HG03521 (cell line): ENCODE measurements around the gene XRCC3.

ENCODE experiments used
- ATAC-seq: cut with Tn5 transposase; IDR thresholded peaks from one replicate; pipeline ENCODE4 v1.9.1; 2021; ENCODE audit warnings: mild to moderate bottlenecking, moderate library complexity; ENCODE audit not compliant: unreplicated experiment

Gene XRCC3

DNA sequence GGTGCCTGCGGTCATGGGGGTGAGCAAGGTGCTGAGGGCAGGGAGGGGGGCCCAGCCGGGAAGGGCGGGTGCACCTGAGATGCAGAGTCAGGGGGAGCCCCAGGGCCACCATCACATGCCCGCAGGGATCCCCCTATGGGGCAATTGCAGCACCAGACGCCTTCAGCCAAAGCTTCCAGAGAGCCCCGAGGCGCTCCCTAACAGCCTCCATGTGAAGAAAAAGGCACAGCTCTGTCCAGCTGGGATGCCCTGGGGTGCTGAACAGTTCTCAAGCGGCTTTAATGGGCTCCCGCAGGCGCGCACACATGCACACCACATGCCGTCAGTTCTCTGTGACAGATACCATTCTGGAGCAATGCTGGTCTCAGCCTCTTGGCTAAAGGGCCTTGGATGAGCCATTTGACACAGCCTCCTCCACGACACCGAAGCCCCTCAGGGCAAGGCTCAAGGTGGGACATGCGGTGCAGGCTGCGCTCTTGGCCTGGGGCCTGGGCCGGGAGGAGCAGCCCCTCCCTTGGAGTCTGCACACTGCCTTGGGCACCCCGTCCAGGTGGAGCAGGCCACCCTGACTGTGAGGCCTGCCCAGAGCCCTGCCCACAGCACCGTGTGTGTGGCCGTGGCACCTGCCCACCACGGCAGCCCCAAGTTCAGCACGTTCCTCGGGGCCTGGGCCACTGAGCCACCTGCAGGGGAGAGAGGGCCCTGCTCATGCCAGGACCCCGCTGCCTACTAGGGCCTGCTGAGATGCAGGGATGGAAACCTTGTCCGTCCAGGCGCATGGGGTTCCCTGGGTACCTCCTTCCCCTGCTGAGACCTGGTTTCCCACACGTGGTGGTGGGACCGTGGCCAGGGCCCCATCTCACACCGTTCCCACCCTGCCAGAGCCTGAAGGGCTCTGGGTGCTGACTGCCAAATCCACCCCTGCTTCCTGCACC lies 7.7 kb downstream of the XRCC3 start:
- no peak for ATAC-seq

DNA sequence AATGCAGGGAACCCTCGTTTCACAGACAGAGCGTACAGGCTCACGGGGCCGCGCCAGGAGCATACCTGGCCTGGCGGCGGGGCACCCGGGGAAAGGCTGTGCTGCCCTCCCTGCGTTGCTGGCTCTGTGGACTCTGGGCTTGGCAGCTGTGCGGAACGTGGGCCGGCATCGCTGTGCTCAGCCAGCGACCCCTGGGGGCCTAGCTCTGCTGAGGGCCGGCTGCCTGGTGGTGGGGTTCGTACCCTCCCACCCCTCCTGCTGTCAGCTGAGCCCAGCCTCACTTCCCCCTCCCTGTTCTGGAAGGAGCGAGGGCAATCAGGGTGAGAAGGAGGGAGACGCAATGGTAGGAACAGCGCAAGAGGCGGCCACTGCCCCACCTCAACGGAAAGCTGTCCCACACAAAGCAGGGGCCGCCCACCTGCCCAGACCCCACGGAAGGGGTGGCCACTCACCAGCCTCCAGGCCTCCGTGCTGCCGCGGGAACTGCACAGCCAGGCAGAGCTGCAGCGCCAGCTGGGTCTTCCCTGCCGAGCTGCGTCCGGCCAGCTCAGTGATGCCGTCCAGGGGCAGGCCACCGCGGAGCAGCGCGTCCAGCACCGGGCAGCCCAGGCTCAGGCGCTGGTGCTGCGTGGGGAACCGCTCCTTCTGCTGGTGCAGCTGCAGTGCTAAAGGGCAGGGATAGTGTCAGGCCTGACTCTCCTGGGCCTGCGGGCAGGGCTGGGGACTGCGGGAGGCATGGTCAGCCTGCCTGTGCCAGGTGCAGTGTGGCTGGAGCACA lies 8.5 kb downstream of the XRCC3 start:
- no peak for ATAC-seq

DNA sequence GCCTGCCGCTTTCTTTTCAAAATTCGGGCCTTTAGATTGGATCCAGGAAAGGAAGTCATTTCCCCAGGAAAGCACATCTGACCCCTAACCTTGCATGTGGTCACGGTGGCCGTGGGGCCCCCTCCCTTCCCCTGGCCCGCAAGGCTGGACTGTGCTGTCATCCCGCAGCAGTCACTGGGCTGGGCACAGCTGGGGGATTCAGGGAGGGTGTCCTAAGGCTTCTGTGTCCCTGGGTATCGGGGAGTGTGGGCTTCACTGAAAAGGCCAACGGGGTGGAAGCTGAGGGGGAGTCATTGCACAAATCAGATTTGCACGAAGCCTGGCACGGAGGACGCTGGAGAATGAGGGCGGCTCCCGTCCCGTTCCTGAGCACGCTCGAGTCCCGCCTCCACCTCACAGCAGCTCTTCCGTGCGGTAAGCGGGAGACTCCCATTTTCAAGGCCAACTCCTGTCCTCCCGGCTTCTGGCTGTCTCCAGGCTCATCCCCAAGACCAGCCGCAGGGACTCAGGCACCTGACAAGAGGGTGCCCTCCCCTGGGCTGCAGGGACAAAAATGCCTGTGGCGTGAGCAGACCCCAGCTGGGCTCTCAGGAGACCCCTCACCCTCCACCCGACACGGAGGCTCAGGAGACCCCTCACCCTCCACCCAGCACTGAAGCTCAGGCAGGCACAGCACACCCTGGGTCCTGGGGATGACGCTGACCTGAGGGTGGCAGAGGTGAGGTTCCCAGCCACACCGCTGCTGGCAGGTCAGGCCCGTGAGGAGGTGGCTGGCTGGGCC lies 9.6 kb downstream of the XRCC3 start:
- ATAC-seq: no peak

DNA sequence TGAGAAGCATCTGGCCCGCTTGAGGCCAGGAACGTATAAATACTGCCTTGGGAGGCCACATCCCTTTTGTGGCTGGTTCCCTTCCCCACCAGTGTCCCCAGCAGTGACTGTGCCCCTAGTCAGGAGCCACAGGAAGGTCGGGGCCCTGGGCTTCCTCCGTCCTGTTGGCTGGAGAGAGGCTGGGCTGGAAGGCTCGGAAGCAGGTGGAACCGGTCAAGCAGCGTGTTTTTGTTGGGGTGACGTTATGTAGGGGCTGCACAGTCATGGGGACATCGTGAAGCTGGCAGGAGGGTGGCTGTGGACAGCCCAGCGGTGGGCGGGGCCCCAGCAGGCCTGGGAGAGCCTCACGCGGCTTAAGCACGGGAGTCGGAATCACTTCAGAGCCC lies 10.1 kb downstream of the XRCC3 start:
- ATAC-seq: no peak

DNA sequence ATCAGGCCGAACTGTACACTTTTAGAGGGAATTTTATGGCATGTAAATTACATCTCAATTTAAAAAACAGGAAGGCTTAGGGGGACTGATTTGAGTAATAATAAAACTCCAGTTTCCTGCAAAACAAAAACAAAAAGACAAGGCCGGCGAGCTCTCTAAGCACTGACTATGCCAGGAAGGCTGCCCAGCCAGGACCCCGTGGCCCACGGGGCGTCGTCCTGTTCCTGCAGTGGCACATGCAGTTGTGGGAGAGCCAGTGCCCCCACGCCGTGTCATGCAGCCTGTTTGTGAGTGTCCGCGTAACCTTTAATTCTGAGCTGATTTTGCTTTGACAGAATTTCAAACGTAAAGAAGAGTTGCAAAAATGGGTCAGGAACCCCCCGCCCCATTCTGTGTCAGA lies 10.5 kb downstream of the XRCC3 start:
- no peak for ATAC-seq

DNA sequence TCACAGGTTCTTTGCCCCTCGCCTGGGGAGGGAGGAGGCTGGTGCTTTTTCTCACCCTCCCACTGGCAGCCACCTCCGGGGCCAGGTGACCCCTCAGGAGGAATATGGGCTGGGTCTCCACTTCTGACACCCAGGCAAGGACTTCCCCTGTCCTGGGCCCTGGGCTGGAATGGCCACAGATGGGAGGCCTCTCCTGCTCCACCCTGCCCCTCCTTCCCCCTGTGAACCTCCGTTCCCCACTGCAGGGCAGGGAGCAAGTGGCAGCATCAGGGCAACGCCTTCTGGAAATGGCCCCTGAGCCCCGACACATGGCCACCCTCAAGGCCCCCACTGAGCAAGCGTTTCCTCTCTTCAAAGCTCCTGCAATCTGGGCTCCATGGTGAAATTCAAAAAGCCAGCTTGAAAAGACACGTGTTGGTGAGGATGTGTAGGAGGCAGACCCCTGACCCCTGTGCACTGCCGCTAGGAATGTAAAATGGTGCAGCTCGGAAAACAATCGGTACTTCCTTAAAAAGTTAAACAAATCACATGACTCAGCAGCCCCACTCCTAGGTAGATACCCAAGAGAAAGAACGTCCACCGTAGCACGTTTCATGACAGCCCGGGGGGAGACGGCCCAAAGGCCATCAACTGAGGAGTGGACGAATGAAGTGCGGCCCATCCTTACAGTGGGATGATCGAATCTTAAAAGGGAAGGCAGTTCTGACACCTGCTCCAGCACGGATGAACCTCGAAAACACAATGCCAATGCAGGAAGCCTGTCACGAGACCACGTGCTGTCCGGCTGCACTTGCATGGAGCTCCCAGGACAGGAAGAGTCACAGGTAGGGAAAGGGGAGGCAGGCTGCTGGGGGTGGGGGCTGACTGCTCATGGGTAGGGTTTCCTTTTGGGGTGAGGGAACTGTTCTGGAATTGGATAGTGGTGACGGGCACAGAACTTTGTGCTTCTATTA lies 11.5 kb downstream of the XRCC3 start:
- ATAC-seq: no peak

DNA sequence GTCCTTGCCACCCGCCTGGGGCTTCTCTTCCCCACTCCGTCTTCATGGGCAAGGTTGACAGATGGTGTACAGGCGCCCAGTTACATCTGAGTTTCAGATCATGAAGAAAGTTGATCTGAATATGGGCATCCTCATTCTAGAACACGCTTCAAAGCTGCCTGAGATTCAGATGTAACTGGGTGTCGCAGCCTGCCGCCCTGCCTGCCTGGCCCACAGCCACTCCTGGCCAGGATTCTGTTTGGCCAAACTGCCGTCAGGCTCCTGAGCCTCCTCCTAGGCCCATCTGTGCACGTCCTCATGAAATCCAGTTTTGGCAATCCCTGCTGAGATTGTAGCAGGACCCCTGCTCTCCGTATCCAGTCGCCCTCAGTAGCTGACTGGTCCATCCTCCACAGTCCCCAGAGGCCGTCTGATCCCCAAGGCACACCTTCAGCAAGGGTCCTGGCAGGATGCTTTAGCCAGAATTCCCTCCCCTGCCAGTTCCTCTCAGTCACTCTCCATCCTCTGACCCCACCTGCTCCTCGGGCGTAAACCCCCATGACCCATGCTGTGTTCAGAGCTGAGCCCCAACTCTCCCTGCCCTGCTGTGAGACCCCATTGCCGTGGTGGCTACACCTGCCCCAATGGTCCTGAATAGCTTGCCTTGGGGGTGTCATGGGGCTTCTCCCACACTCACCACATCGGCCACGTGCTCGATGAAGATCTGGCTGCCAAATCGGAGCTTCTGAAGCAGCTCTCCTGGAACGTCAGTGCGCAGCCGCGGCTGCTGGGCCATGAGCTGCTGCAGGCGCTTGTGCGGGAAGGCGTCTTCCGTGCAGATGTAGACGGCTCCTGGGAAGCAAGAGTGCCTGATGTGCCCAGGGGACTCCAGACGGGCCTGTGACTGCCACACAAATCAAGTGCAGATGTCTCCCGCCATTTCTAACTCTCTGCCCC lies 12.5 kb downstream of the XRCC3 start:
- ATAC-seq: no peak

DNA sequence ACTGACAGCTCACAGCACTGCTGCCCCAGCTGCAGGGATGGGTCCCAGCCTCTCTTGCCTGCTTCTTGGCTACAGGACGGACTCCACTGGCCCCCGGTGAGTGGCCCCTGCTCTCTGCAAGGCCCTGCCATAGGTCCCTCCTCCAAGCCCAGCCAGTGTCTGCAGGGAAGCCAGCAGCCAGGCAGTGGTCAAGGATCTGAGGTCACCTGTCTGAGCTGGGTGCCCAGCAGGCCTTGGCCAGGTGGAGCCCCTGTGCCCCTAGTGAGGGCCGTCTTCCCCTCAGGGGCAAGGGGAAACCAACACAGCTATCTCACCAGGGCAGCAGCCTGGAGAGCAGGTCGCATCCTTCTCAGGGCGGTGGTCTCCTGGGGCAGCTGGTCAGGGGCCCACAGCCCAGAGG lies 13.2 kb downstream of the XRCC3 start:
- ATAC-seq: no peak

DNA sequence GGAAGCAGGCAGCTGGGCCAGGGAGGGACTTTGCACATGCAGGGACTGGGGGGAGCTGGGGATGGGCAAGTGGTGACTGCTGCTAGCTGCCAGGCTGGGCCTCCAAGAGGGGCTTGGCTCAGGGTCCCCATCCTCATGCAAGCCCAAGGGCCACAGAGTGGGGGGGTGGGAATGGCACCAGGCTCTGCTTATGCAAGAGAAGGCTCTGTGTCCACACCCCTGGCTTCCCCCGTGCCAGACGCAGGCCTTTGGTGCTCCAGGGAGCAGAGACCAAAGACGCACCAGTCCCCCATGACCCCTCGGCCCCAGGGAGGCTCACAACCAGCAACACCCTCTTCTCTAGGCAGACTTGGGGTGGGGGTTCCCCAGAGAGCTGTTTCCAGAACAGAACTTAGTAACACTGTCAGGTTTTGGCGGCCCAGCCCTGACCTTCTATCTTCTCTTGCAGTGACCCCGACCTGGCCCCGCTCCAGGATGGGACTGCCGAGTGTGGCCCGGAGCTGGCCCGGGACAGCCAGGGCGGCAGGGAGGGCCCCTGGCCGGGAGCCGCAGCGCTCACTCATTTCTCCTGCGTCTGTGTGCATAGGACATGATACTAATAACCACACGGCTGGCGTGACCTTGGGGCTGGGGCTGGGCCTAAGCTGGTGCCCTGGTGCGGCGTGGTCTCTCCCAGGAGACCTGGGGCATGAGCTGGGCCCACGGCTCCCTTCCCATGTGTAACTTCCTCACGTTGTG lies 14.3 kb downstream of the XRCC3 start:
- no peak for ATAC-seq

DNA sequence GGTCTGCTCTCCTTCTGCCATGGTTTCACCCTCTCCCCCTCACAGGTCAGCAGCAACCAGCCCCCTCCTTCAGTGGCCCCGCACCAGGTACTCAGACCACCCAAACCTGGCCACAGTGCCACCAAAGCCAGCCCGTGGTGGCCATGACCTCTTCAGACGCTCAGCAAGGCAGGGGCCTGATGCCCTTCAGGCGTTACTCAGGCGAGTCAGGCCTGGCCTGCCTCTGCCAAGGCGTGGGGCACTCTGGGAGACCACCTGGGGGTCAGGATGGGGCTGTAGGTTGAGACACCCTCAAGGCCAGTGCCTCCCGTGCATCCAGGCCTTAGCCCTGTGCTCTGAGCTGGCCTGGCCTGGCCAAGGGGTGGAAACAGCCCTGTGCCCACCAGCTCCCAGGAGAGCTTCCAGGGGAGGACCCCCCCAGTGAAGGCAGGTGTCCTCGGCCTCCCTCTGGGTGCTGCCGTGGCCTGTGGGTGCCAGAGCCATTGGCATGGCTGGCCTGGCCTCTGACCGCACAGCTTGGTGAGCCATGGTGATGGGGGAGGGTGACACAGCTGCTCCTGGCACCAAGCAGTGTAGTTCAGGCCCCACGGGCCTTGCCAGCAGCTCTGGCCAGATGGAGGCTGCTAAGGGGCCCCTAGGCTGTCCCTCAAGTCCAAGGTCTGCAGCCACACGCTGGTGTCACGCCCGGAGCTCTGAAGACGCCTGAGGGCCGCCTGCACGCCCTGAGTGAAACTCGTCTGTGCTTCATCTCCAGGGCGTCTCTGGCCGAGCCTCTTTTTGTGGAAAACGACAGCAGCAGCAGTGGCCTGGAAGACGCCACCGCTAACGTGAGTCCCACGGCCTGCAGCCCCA lies 15.1 kb downstream of the XRCC3 start:
- no peak for ATAC-seq

DNA sequence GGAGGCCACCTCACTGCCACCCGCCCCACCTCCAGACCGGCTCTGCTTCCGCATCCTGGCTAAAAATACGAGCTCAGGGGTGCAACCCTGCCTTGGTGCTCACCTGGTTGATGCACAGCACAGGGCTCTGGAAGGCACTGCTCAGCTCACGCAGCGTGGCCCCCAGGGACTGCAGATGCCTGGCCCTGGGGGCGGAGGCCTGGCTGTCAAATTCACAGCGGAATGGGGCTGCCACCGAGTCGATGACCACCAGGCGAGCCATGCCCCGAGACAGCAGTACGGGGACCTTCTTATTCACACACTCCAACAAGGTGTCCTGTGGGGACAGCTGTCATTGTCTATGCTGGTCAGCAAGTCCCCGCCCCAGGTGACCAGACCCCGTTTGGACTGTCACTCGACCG lies 16.0 kb downstream of the XRCC3 start:
- no peak for ATAC-seq

DNA sequence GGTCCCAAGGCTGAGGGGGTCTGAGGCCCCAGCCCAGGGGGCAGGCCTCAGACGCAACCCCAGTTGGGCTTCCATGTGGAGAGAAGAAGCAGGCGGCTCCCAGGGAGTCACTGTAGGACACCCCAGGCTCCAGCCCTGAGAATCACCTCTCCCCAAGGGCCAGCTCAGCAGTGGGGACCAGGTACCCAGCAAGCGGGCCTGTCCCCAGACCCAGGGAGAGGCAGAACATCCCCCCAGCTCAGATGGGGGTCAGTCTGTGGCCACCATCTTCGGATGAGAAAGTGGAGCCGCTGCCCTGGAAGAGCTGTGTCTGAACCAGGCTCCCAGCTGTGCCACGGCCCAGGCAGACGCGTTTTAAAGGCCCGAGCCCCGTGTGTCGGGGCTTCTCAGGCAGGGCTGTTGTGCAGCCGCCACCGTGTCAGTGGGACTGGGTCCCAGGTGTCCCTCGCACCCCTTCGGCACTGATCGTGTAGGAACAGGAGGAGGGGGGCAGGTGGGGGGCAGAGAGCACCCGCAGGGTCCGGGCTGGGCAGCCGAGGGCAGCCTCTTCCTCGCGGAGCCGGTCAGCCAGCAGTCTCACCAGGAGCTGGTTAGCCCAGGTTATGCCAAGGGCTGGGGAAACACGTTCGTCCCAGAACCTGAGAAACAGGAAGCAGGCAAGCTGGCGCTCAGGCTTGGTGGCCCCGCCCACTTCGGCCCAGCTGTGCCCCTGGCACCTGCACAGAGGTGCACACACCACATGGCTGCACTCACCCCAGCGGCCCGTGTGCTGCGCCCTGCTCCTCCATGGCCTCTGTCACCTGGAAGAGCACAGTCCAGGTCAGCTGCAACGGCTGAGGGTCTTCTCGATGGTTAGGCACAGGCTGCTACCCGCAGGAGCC lies 16.6 kb downstream of the XRCC3 start:
- ATAC-seq: no peak

DNA sequence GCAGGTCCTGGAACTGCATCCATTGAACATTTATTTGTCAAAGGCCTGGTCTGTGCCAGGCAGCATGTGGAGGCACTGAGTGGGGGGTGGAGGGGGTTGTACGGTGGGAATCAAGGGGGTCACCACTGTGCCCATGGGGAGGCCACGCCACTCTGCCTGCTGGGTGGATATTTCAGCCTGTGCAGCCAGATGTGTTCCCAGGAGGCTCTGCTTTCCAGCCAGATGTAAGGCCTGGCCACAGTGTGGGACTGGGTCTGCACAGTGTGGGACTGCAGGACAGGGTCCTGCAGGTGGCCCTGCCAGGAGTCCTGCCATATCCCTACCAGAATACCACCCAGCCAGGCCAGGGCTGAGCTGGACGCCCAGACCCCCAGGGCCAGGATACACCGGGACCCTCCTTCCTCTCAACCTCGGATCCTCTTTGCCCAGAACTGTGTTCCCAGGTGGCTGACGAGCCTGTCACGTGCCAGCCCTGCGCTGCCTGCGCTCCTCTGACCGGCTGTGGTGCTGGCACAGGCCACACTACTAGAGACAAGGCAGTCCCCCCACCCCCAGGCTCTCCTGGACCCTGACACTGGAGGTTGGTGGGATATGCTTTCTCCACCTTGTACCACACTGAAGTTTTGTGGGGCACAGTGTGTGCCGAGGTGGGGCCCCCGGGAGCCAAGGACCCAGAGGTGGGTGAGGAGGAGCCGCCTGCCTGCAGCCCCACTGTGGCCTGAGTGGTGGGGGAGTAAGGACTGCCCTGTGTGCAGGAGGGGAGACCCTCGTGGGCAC lies 17.5 kb downstream of the XRCC3 start:
- ATAC-seq: no peak

DNA sequence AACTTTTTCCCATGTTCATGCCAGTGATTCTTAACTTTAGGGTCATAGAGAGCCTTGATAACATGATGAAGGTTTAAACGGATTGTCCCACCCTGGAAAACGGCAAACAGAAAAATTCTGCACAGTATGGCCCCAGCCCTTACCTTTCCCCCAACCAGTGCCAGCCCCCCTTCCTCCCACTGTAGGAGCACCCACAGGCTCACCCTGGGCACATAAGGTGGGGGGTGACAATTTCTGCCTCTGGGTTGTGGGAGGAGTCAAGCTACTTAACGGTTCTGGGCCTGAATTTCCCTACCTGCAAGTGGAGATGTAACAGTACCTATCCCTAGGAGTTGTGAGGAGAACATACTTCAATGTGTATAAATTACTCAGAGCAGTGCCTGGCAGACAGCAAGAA lies 18.0 kb downstream of the XRCC3 start:
- no peak for ATAC-seq

DNA sequence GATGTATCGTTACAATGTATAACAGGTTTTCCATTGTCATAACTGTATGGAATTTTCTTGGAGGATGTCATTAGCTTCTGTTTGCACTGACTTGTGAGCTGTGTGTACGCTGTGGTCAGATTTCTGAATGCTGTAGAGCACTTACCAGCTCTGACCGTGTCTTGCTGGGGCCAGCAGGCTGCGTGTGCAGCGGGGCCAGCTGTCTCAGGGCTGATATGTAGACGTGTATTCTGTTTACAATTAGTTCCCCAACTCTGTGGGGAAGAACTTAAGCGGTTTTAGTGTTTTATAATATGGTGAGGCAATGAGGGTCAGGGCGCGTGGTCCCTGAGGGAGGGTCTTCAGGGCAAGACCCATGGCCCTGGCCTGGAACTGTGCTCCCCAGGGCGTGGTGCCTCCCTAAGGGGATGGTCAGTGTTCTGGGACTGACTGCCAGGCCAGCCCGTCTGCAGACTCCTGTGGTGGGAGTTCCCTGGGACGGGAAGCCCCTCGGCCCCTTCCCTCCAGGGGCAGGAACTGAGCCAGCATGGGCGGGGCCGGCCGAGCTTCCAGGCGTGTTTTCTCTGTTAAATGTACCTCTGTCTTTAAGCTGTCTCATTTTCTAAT lies 18.7 kb downstream of the XRCC3 start:
- ATAC-seq: no peak

DNA sequence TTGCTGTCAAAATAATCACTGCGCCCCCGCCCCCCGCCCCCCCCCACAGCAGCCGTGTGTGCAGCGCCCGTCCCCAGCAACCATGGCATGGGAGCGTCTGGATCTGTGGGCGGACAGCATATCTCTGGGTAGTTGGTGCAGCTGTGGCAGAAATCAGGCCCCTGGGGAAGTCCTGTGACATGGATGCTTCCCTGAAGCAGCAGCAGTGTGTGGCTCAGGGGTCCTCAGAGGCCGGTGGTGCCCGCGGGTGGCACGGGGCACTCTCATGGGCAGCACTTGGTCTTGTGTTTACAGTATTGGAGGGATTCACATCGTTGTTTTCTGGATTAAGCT lies 19.2 kb downstream of the XRCC3 start:
- no peak for ATAC-seq
